Measurements from ENCODE around the gene DAPK1.
A peak's percentile ranks its signal among the peaks of the same experiment; 100 is the strongest.

The DAPK1 gene

GRCh38 chr9:87497604-87498045 is at the start of gene DAPK1:
Gene DAPK1, plus strand, starts transcription at chr9:87497867. Its CDS starts 1,211 bp downstream, at chr9:87499078.
- peak; percentile 33 to 48 for DNase-seq

- no peak for DNase-seq
Observed at GRCh38 chr9:87451149-87451548, 46.5 kb upstream of the DAPK1 start.

- DNase-seq, result no peak
Observed at GRCh38 chr9:87455407-87455806, 42.3 kb upstream of the DAPK1 start.

DNA sequence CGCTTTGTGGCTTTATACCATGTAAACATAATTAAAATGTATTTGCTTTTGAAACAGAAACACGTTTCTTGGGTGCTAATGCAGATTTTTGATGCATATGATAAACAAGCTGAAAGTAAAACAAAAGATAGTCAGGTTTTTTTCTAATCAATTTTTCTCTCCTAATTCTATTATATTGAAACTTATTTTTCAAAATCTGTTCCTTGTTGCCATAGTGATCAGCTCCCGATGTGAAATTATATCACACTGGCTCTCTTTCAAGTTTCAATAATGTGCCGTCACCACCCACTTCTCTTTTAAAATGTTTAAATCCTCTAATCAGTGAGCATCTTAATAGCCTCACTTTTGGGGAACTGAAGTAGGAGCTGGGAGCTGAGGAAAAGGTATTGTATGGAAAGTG is 36.4 kb upstream of the DAPK1 start:
- DNase-seq, result no peak

DNA sequence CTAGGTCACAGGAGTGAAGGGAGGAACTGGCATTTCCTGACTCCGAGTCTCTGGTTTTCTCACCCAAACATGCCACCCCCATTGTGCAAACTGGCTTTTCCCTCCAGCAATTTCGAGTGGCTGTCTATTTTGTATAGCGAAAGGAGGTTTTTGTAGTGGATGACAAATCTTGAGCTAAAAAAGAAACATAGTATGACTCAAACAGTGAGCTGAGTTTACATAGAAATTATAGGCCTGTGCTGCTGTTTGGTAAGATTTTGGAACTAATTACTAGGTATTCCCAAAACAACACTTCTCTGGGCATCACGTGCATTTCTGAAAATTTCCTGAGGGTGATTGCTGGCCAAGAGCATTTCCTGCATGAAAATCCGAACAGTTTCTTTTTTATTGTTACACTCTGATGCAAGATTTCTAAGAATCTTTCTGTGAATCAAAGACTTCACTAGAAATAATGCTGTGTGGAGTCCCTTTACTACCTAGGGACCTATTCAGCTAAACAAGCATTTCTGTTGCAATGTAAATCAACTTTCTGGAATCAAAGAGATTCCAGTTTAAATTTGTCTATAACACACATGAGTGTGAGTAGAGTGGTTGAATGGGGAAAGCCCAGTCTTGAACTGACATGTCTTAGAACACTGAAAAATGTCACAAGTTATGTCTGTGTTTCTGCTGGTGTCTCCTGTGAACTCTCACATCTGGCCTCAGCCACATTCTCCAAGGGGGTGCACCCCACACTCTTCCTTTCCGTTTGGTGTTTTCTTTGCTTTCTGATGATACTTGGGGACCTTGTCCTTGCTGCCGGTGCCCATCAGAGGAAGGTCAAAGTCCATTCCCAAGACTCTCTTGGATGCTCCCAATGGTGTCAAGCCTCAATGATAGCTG is 33.3 kb upstream of the DAPK1 start:
- no peak for DNase-seq

- DNase-seq, result no peak
Observed at GRCh38 chr9:87464992-87465378, 32.7 kb upstream of the DAPK1 start.

- no peak for DNase-seq
Observed at GRCh38 chr9:87465816-87466215, 31.9 kb upstream of the DAPK1 start.

DNA sequence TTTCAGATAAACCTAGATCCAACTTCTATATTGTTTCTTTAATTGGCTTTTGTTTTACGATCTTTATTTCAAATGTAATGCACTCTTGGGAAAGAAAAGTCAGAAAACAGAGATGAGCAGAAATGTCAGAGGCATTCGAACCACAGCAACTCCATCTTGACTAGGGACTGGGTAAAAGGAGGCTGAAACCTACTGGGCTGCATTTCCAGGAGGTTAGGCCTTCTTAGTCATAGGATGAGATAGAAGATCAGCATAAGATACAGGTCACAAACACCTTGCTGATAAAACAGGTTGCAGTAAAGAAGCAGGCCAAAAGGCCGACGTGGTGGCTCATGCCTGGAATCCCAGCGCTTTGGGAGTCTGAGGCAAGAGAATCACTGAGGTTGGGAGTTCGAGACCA is 30.5 kb upstream of the DAPK1 start:
- no peak for DNase-seq

GRCh38 chr9:87469793-87470465 is 27.7 kb upstream of the DAPK1 start:
- no peak for DNase-seq

GRCh38 chr9:87471746-87472145 is 25.9 kb upstream of the DAPK1 start:
- DNase-seq, result no peak

DNA sequence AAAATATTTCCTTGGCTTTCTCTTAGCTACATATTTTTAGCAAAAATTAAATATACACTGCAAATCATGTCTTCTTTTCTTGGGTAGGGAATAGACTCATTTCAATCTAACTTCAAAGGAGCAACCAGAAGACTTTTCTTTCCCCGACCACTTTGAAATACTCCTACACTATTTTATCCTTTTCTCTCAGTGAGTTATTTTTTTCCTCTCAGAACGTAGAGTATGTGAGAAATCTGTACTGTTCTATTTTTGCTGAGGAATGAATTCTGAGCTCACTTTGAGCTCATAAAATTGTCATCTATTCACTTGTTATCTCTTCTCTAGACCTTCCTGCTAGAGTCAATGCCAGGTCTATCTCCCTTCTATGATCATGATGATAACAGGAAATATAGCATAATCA is 22.2 kb upstream of the DAPK1 start:
- no peak for DNase-seq

DNA sequence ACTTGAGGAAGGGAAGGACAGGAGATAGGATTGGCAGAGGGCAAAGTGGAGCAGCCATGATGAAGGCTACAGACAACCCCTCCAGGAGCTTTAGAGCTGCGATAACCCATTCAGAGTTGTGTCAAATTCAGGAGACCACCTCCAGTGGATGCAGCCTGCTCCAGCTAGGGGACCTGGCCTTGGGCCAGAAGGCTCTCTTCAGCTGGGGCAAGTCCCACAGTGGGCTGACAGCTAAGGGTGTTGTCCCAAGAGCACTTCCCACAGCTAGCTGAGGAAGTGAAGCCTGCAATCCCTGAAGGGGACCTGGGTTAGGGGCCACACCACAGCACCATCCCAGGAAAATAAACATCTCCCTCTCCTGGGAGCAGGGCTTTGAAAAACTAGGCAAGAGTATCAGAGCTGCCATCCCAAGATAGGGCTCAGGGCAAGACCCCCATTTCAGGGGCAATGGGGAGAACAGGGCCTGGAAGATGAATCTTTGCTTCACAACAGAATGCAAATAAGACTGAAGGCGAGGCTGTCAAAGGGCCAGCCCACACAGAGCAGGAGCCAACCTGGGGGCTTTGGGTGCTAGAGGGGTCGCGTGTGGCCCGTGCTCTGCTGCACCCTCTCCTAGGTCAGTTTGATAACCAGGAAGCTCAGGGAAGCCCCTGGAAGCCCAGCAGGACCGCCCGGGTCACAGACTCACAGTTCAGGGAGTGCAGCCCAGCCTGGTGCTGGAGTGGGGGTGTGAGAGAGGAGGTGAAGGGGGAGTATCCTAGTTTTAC is 19.3 kb upstream of the DAPK1 start:
- DNase-seq, result no peak

DNA sequence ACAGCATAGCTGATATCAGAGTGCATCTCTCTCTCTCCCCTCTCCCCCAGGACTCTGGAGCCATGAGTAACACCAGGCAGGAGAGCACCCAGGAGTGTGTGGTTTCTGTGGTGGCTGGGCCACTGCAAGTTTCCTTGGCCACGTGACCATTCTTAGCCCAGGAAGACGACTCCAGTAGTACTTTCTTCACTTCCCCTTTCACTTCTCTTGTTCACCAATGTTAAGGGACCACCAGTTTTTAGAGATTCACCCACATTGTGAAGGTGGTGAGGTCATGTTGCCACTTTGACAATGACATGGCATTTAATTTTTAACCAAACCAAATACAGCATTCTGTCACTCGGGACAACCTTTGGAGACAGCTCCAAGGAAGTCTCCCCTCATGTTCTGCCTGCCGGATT is 17.9 kb upstream of the DAPK1 start:
- peak; percentile 92 to 93 for DNase-seq

- DNase-seq, result no peak
Observed at GRCh38 chr9:87481890-87482855, 15.5 kb upstream of the DAPK1 start.

- DNase-seq, result no peak
Observed at GRCh38 chr9:87490225-87490624, 7.4 kb upstream of the DAPK1 start.

DNA sequence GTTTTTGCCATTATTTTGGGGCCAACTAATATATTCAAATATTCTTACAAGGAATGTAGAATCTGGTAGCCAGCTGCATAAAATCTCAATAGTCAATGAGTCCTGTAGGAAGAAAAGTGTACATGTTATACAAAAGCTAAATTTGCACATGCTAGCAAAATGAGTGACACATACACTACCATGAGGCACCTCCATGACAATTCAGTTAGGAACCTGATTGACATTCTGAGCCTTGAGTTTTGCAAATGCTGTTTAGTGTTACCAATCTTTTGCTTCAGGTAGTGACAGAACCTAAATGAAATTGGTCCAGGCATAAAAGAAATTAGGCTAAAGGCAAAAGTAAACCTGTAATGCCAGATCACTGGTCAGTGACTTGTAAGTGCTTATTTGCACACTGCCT is 6.8 kb upstream of the DAPK1 start:
- DNase-seq, result no peak

- DNase-seq, result no peak
Observed at GRCh38 chr9:87491523-87491922, 6.1 kb upstream of the DAPK1 start.

- DNase-seq, result no peak
Observed at GRCh38 chr9:87492642-87493041, 5.0 kb upstream of the DAPK1 start.

- no peak for DNase-seq
Observed at GRCh38 chr9:87494970-87495471, 2.6 kb upstream of the DAPK1 start.

DNA sequence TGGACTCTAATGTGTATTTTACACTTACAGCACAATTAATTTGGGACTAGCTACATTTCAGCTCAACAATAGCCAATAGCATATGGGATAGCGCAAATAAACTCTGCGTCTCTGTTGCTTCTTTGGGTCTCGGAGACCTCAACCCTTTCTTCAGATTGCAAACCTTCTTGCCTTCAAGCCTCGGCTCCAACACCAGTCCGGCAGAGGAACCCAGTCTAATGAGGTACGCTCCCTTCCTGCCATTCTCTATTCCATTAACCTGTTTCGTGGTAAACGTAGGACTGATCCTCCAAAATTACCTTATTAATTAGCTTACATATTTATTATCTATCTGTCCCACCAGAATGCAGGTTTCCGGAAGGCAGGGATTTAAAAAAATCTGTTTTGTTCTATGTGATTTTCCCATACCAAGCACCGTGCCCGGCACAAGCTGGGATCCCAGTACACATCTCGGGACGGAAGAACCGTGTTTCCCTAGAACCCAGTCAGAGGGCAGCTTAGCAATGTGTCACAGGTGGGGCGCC is 525 bp upstream of the DAPK1 start:
- peak in 1 of 2 experiments; percentile 48 for DNase-seq

DNA sequence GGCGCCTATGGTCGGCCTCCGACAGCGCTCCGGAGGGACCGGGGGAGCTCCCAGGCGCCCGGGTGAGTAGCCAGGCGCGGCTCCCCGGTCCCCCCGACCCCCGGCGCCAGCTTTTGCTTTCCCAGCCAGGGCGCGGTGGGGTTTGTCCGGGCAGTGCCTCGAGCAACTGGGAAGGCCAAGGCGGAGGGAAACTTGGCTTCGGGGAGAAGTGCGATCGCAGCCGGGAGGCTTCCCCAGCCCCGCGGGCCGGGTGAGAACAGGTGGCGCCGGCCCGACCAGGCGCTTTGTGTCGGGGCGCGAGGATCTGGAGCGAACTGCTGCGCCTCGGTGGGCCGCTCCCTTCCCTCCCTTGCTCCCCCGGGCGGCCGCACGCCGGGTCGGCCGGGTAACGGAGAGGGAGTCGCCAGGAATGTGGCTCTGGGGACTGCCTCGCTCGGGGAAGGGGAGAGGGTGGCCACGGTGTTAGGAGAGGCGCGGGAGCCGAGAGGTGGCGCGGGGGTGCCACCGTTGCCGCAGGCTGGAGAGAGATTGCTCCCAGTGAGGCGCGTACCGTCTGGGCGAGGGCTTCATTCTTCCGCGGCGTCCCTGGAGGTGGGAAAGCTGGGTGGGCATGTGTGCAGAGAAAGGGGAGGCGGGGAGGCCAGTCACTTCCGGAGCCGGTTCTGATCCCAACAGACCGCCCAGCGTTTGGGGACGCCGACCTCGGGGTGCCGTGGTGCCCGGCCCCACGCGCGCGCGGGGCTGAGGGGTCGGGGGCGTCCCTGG is 561 bp downstream of the DAPK1 start:
- peak; percentile 24 to 27 for DNase-seq
